HepG2 (cell line): ENCODE measurements around the gene FAM174A. TPM values are rescaled to one million over a fixed set of nuclear protein-coding genes. Genes with fewer than 3 reads are reported as not detected.

Source experiments
- ARHGAP35 ChIP-seq: sonication (generic); formaldehyde crosslinking; IDR thresholded peaks from 2 replicates; pipeline ENCODE4 v1.9.0; 2022; ENCODE audit warnings: mild to moderate bottlenecking, inconsistent platforms, moderate library complexity, missing genetic modification reagents, borderline replicate concordance
- RBM39 ChIP-seq: fragments of 200-400 bp; formaldehyde crosslinking; IDR thresholded peaks from one replicate; pipeline ENCODE4 v1.6.1; 2018; ENCODE audit warnings: antibody characterized with exemption, mild to moderate bottlenecking, low read depth, low read length; ENCODE audit not compliant: poor library complexity, severe bottlenecking
- SMARCE1 ChIP-seq: fragments of 450-650 bp; IDR thresholded peaks from 2 replicates; pipeline ENCODE4 v1.6.1; 2017; ENCODE audit warnings: borderline replicate concordance
- TMF1 ChIP-seq: sonication (generic); formaldehyde crosslinking; IDR thresholded peaks from 2 replicates; pipeline ENCODE4 v1.8.1; 2022; ENCODE audit warnings: low read depth, missing genetic modification reagents
- ZNF772 ChIP-seq: sonication (generic); formaldehyde crosslinking; IDR thresholded peaks from 2 replicates; pipeline ENCODE4 v1.5.0; 2020; ENCODE audit warnings: mild to moderate bottlenecking, missing genetic modification reagents
- polyA plus RNA-seq, 8 experiments: library from polyadenylated mRNA; depleted of rRNA in 3 of 8; stranded (reverse) in 7 of 8; unstranded in 1 of 8; fragments of >200 nt; fragmentation: Illumina TruSeq in 4 of 8; extraction: Trizol in 4 of 8; gene quantifications; 2 replicates each; pipeline versions ENCODE4 v1.2.1 to v1.2.3, GENCODE V29; 2011 to 2016; ENCODE audit warnings: low read depth in 4 of 8, missing spikeins in 1 of 8, mixed read lengths in 1 of 8; ENCODE audit not compliant: insufficient read depth in 1 of 8
- total RNA-seq, 5 experiments: library from RNA; depleted of rRNA; stranded (reverse); fragments of >200 nt; fragmentation: Illumina TruSeq; extraction: Trizol; gene quantifications; 2 replicates each; pipeline ENCODE4 v1.2.3, GENCODE V29; 2016; ENCODE audit warnings: low read depth in 1 of 5
- TF ChIP-seq, protein P1 (sequence below): sonication (generic); formaldehyde crosslinking; IDR thresholded peaks from 2 replicates; pipeline ENCODE4 v1.5.0; 2020; ENCODE audit warnings: mild to moderate bottlenecking, missing genetic modification reagents, borderline replicate concordance

The FAM174A gene
- total and polyA plus RNA-seq, 2 of the 13 experiments (the other 11 are each of a cell fraction or from before 2014, with no cell fraction given): 6.8 to 7.8 TPM

DNA sequence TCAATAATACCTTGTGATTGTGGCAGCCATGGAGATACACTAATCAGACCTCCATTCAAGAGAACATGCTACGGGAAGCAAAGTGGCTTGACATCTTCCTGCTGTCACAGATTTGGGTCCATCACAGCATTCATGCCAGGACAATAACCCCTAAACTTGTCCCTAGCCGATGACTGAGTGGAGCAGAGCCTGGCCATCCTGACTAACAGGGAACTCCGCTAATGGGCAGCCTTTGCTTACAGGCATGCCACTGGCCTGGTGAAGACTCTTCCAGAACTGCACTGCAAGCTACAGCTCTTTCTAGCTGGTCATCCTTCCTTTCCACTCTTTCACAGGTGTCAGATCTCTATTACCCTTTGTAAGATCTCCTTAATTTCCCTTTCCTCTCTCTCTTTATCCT is 16.0 kb downstream of the FAM174A start (continued):
- TF ChIP-seq, protein P1, sequence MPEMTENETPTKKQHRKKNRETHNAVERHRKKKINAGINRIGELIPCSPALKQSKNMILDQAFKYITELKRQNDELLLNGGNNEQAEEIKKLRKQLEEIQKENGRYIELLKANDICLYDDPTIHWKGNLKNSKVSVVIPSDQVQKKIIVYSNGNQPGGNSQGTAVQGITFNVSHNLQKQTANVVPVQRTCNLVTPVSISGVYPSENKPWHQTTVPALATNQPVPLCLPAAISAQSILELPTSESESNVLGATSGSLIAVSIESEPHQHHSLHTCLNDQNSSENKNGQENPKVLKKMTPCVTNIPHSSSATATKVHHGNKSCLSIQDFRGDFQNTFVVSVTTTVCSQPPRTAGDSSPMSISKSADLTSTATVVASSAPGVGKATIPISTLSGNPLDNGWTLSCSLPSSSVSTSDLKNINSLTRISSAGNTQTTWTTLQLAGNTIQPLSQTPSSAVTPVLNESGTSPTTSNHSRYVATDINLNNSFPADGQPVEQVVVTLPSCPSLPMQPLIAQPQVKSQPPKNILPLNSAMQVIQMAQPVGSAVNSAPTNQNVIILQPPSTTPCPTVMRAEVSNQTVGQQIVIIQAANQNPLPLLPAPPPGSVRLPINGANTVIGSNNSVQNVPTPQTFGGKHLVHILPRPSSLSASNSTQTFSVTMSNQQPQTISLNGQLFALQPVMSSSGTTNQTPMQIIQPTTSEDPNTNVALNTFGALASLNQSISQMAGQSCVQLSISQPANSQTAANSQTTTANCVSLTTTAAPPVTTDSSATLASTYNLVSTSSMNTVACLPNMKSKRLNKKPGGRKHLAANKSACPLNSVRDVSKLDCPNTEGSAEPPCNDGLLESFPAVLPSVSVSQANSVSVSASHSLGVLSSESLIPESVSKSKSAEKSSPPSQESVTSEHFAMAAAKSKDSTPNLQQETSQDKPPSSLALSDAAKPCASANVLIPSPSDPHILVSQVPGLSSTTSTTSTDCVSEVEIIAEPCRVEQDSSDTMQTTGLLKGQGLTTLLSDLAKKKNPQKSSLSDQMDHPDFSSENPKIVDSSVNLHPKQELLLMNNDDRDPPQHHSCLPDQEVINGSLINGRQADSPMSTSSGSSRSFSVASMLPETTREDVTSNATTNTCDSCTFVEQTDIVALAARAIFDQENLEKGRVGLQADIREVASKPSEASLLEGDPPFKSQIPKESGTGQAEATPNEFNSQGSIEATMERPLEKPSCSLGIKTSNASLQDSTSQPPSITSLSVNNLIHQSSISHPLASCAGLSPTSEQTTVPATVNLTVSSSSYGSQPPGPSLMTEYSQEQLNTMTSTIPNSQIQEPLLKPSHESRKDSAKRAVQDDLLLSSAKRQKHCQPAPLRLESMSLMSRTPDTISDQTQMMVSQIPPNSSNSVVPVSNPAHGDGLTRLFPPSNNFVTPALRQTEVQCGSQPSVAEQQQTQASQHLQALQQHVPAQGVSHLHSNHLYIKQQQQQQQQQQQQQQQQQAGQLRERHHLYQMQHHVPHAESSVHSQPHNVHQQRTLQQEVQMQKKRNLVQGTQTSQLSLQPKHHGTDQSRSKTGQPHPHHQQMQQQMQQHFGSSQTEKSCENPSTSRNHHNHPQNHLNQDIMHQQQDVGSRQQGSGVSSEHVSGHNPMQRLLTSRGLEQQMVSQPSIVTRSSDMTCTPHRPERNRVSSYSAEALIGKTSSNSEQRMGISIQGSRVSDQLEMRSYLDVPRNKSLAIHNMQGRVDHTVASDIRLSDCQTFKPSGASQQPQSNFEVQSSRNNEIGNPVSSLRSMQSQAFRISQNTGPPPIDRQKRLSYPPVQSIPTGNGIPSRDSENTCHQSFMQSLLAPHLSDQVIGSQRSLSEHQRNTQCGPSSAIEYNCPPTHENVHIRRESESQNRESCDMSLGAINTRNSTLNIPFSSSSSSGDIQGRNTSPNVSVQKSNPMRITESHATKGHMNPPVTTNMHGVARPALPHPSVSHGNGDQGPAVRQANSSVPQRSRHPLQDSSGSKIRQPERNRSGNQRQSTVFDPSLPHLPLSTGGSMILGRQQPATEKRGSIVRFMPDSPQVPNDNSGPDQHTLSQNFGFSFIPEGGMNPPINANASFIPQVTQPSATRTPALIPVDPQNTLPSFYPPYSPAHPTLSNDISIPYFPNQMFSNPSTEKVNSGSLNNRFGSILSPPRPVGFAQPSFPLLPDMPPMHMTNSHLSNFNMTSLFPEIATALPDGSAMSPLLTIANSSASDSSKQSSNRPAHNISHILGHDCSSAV (CRISPR knock-in tag): no peak
- no peak for TF ChIP-seq SMARCE1
- no peak for TF ChIP-seq ARHGAP35 (CRISPR knock-in tag)
- TF ChIP-seq ZNF772 (CRISPR knock-in tag): no peak
- no peak for TF ChIP-seq RBM39
- TF ChIP-seq TMF1 (CRISPR knock-in tag): no peak
